Loucy (cell line): ENCODE data around the gene CELF4.

Experiments used
- CTCF ChIP-seq: fragments of 200-600 bp; sonication (generic); conservative IDR thresholded peaks from 2 replicates; pipeline ENCODE4 v1.5.1; 2014; ENCODE audit warnings: mild to moderate bottlenecking, antibody characterized with exemption, low read length
- EZH2phosphoT487 ChIP-seq: fragments of 200-600 bp; IDR thresholded peaks from 2 replicates; pipeline ENCODE4 v1.6.1; 2018; ENCODE audit warnings: antibody characterized with exemption, mild to moderate bottlenecking, moderate library complexity, borderline replicate concordance

DNA sequence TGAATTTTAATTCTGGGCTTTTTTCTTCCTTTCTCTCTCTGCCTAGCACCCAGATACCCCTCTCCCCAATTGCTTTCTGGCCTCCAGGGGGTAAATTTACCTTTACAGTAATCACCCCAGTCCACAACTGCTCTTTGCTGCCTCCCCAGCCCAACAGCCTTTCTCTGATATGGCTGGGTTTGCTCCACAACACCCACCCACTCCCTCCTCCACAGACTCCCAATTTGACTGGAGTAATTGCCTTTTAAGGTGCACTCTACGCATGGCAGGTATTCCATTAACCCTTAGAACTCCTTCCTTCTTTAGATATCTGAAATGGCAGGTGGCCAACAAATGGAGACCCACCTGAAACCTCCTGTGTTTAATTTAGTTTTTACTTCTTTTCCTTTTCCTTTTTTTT lies 3.6 kb downstream of the CELF4 start:
- no peak for TF ChIP-seq CTCF
- TF ChIP-seq EZH2phosphoT487: no peak
